HFFc6 (cell line): ENCODE measurements around the gene MCTP2. TPM values are rescaled to one million over a fixed set of nuclear protein-coding genes. Genes with fewer than 3 reads are reported as not detected.
"Not testable (repeated sequence)": the region's sequence is repeated elsewhere in the genome, so short reads cannot be mapped to it uniquely, and the experiment has no call there.

Experiments
- DNase-seq: peaks from one replicate; pipeline ENCODE4 v3.0.0-alpha.2; 2018
- H3K27ac Mint-ChIP-seq: 2 replicates; pipeline ENCODE4 v1.8.0; 2020; ENCODE audit warnings: mild to moderate bottlenecking, mixed read lengths
- H3K27me3 Mint-ChIP-seq: 2 replicates; pipeline ENCODE4 v1.8.0; 2021; ENCODE audit warnings: mild to moderate bottlenecking, moderate library complexity, mixed read lengths; ENCODE audit not compliant: insufficient read depth
- H3K36me3 Mint-ChIP-seq: 2 replicates; pipeline ENCODE4 v1.8.0; 2021; ENCODE audit warnings: low read depth, mixed read lengths
- H3K4me1 Mint-ChIP-seq: 2 replicates; pipeline ENCODE4 v1.8.0; 2020; ENCODE audit warnings: low read depth, mixed read lengths
- H3K4me3 Mint-ChIP-seq: 2 replicates; pipeline ENCODE4 v1.8.0; 2020; ENCODE audit warnings: mild to moderate bottlenecking, moderate library complexity, mixed read lengths
- H3K9me3 Mint-ChIP-seq: 2 replicates; pipeline ENCODE4 v1.8.0; 2020; ENCODE audit warnings: mild to moderate bottlenecking, mixed read lengths
- total RNA-seq, 6 experiments: library from RNA; stranded (reverse); fragmentation: NEBNext Ultra II Directional; extraction: Animal tissue kit (Norgen Biotek cat#: 25700); gene quantifications; 2 replicates in 1 of 6; 3 replicates in 5 of 6; pipeline ENCODE4 v1.2.3, GENCODE V29; 2021
- TF ChIP-seq, protein P1 (sequence below): fragments of 200-600 bp; sonication (generic); IDR thresholded peaks from 2 replicates; pipeline ENCODE4 v1.5.0; 2021; ENCODE audit warnings: antibody characterized with exemption, mild to moderate bottlenecking

Gene MCTP2
- total RNA-seq, 6 experiments from 2014 or later = 0.63 to 4.4 (median 1.0) TPM

DNA sequence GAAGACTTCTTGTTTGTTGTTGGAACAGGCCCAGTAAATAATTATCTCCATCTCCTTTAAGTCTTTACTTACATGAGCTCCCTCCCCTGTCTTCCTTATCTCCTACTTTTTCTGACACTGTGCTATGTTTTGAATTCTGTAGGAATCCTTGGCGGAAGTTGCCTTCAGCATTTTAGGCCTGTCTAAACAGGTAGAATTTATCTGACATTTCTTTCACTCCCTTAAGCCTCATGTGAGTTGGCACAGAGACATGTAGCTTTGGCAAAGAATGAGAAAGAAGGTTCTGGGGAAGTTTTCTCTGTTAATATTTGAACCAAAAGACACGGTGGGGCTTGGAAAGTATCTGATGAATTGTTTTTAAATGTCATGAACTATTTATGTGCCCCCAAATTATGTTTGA, 8.1 kb downstream of the MCTP2 start:
- H3K27ac Mint-ChIP-seq = no peak overlapping the region

GRCh38 chr15:94240480-94240879, 9.1 kb downstream of the MCTP2 start:
- H3K36me3 Mint-ChIP-seq = no peaks in the 10 kb centered on the region
- H3K27ac Mint-ChIP-seq = no peak overlapping the region
- H3K4me1 Mint-ChIP-seq = peaks cover 11% of the 10 kb centered on the region; the same call in 1 of the 2 replicates
- H3K4me3 Mint-ChIP-seq = no peak overlapping the region
- TF ChIP-seq, protein P1, sequence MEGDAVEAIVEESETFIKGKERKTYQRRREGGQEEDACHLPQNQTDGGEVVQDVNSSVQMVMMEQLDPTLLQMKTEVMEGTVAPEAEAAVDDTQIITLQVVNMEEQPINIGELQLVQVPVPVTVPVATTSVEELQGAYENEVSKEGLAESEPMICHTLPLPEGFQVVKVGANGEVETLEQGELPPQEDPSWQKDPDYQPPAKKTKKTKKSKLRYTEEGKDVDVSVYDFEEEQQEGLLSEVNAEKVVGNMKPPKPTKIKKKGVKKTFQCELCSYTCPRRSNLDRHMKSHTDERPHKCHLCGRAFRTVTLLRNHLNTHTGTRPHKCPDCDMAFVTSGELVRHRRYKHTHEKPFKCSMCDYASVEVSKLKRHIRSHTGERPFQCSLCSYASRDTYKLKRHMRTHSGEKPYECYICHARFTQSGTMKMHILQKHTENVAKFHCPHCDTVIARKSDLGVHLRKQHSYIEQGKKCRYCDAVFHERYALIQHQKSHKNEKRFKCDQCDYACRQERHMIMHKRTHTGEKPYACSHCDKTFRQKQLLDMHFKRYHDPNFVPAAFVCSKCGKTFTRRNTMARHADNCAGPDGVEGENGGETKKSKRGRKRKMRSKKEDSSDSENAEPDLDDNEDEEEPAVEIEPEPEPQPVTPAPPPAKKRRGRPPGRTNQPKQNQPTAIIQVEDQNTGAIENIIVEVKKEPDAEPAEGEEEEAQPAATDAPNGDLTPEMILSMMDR = no peak
- DNase-seq = no peak
- no peaks in the 10 kb centered on the region for H3K27me3 Mint-ChIP-seq
- peaks cover 9% of the 10 kb centered on the region; the same call in 1 of the 2 replicates for H3K9me3 Mint-ChIP-seq

More for the DNA sequence above, 8.1 kb downstream of the MCTP2 start:
- H3K9me3 Mint-ChIP-seq = peaks cover 9% of the 10 kb centered on the region; the same call in 1 of the 2 replicates
- no peak overlapping the region for H3K4me3 Mint-ChIP-seq
- no peaks in the 10 kb centered on the region for H3K27me3 Mint-ChIP-seq
- TF ChIP-seq, protein P1 = no peak
- DNase-seq = no peak
- no peaks in the 10 kb centered on the region for H3K36me3 Mint-ChIP-seq
- peaks cover 11% of the 10 kb centered on the region; the same call in 1 of the 2 replicates for H3K4me1 Mint-ChIP-seq

GRCh38 chr15:94242257-94242656, 10.9 kb downstream of the MCTP2 start:
- TF ChIP-seq, protein P1 = no peak
- no peaks in the 10 kb centered on the region for H3K36me3 Mint-ChIP-seq
- H3K27me3 Mint-ChIP-seq = no peaks in the 10 kb centered on the region
- DNase-seq = no peak
- H3K4me1 Mint-ChIP-seq = peaks cover 11% of the 10 kb centered on the region; the same call in 1 of the 2 replicates
- H3K27ac Mint-ChIP-seq = no peak overlapping the region
- no peak overlapping the region for H3K4me3 Mint-ChIP-seq
- peaks cover 4% of the 10 kb centered on the region; the same call in 1 of the 2 replicates for H3K9me3 Mint-ChIP-seq

DNA sequence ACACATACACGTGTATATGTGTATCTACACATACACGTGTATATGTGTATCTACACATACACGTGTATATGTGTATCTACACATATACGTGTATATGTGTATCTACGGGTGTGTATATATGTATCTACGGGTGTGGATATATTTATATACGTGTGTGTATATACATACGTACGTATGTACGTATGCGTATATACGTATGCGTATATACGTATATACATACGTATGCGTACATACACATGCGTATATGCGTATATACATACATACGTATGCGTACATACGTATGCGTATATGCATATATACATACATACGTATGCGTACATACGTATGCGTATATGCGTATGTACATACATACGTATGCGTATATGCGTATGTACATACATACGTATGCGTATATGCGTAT, 11.6 kb downstream of the MCTP2 start:
- H3K9me3 Mint-ChIP-seq, DNase-seq, H3K36me3 Mint-ChIP-seq, H3K4me1 Mint-ChIP-seq, H3K27me3 Mint-ChIP-seq, H3K4me3 Mint-ChIP-seq, H3K27ac Mint-ChIP-seq: not testable (repeated sequence)

DNA sequence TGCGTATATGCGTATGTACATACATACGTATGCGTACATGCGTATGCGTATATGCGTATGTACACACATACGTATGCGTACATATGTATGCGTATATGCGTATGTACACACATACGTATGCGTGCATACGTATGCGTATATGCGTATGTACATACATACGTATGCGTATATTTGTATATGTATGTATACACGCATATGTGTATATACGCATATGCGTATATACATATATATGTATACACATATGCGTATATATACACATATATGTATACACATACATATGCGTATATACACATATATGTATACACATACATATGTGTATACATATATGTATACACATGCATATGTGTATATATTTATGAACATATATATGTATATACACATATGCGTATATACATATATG, 12.1 kb downstream of the MCTP2 start:
- Mint-ChIP-seq H3K36me3 (no peaks in the 10 kb centered on the region), H3K27ac (no peak overlapping the region), H3K4me3 (no peak overlapping the region), H3K4me1 (peaks cover 4% of the 10 kb centered on the region; the same call in 1 of the 2 replicates), H3K9me3 (peaks cover 3% of the 10 kb centered on the region; the same call in 1 of the 2 replicates), H3K27me3 (no peaks in the 10 kb centered on the region)
- DNase-seq = no peak
- TF ChIP-seq, protein P1 = no peak

DNA sequence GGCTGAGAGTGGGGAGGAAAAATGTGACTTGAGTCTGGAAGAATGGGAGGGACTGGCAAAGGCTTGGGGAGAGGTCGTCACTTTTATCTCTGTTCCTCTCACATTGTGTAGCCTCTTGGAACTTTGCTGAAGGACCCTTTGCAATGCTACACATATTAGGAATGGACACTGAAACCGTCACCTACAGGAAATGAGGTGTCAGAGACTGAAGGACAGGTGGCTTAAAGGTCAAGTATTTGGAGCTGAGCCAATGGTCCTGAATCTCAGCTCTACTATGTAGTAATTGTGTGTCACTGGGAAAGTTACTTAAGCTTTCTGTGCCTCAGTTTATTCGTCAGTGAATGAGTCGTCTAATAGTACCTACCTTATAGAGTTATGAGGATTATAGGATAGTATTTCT, 14.7 kb downstream of the MCTP2 start:
- no peak overlapping the region for H3K4me3 Mint-ChIP-seq
- DNase-seq = no peak
- TF ChIP-seq, protein P1 = no peak
- no peaks in the 10 kb centered on the region; the same call in 1 of the 2 replicates for H3K9me3 Mint-ChIP-seq
- no peaks in the 10 kb centered on the region for H3K27me3 Mint-ChIP-seq
- H3K4me1 Mint-ChIP-seq = no peaks in the 10 kb centered on the region
- H3K36me3 Mint-ChIP-seq = no peaks in the 10 kb centered on the region
- no peak overlapping the region for H3K27ac Mint-ChIP-seq
